ENCODE measurements around the gene RAB28. TPM values are rescaled to one million over a fixed set of nuclear protein-coding genes. Genes with fewer than 3 reads are reported as not detected.

RAB28 gene
- total RNA-seq, 3 donors from 2014 or later (not counting 1 experiment from before 2014, with no cell fraction given): 10.2 to 13.1 (median 12.9) TPM

GRCh38 chr4:13386405-13387107, 97.6 kb downstream of the RAB28 start:
- intact Hi-C loops (cut with micrococcal nuclease): no loop called here
- Mint-ChIP-seq H3K4me1 (peaks cover 18 to 41% of the 10 kb centered on the region in 2 donors), H3K27me3 (ENCODE audit: low read depth in 2 of 2) (no peaks in the 10 kb centered on the region), H3K27ac (no peak overlapping the region), H3K36me3 (no peaks in the 10 kb centered on the region), H3K4me3 (no peak overlapping the region), H3K9me3 (peaks cover 0 to 2% of the 10 kb centered on the region in 2 donors)
- DNase-seq (no peak), ATAC-seq (no peak)
- TF ChIP-seq CTCF (IDR thresholded peaks at IDR 0.05): no peak
- H3K27me3 ChIP-seq (ENCODE audit: control insufficient read depth, insufficient read depth, low read length): no peaks in the 10 kb centered on the region
- no peaks in the 10 kb centered on the region for H3K36me3 ChIP-seq (ENCODE audit: control insufficient read depth, insufficient read depth, low read length)
- peaks cover 6% of the 10 kb centered on the region for H3K9me3 ChIP-seq (ENCODE audit: control insufficient read depth, insufficient read depth, low read length)
- no peaks in the 10 kb centered on the region for H3K4me1 ChIP-seq (ENCODE audit: control insufficient read depth, insufficient read depth, low read length)
- no peak overlapping the region for H3K4me3 ChIP-seq (ENCODE audit: low read length)
- no peak overlapping the region for H3K27ac ChIP-seq (ENCODE audit: low read length)

- H3K4me1 Mint-ChIP-seq: peaks cover 18 to 35% of the 10 kb centered on the region in 2 donors
- 98% methylated on average over 7 of the region's 7 CpGs for WGBS (ENCODE audit: insufficient coverage)
- H3K27me3 Mint-ChIP-seq (ENCODE audit: low read depth in 2 of 2): no peaks in the 10 kb centered on the region
- no peak overlapping the region for H3K27ac ChIP-seq (ENCODE audit: low read length)
- no peak for TF ChIP-seq CTCF (IDR thresholded peaks at IDR 0.05)
- no peaks in the 10 kb centered on the region for H3K4me1 ChIP-seq (ENCODE audit: control insufficient read depth, insufficient read depth, low read length)
- H3K27me3 ChIP-seq (ENCODE audit: control insufficient read depth, insufficient read depth, low read length): no peaks in the 10 kb centered on the region
- intact Hi-C loops (cut with micrococcal nuclease): no loop called here
- no peak overlapping the region for H3K4me3 Mint-ChIP-seq
- H3K9me3 Mint-ChIP-seq: peaks cover 0 to 2% of the 10 kb centered on the region in 2 donors
- no peaks in the 10 kb centered on the region for H3K36me3 Mint-ChIP-seq
- ATAC-seq: no peak
- H3K36me3 ChIP-seq (ENCODE audit: control insufficient read depth, insufficient read depth, low read length): no peaks in the 10 kb centered on the region
- H3K9me3 ChIP-seq (ENCODE audit: control insufficient read depth, insufficient read depth, low read length): peaks cover 6% of the 10 kb centered on the region
- H3K4me3 ChIP-seq (ENCODE audit: low read length): no peak overlapping the region
- DNase-seq: no peak
- no peak overlapping the region for H3K27ac Mint-ChIP-seq
Measured at GRCh38 chr4:13384055-13384454, 100.1 kb downstream of the RAB28 start.

GRCh38 chr4:13378973-13379759, 105.0 kb downstream of the RAB28 start:
- Histone ChIP-seq H3K27me3 (ENCODE audit: control insufficient read depth, insufficient read depth, low read length) (no peaks in the 10 kb centered on the region), H3K9me3 (ENCODE audit: control insufficient read depth, insufficient read depth, low read length) (peaks cover 4% of the 10 kb centered on the region), H3K36me3 (ENCODE audit: control insufficient read depth, insufficient read depth, low read length) (peaks cover 4% of the 10 kb centered on the region), H3K4me1 (ENCODE audit: control insufficient read depth, insufficient read depth, low read length) (no peaks in the 10 kb centered on the region), H3K4me3 (ENCODE audit: low read length) (no peak overlapping the region), H3K27ac (ENCODE audit: low read length) (no peak overlapping the region)
- H3K4me3 Mint-ChIP-seq: no peak overlapping the region
- no peaks in the 10 kb centered on the region for H3K27me3 Mint-ChIP-seq (ENCODE audit: low read depth in 2 of 2)
- H3K27ac Mint-ChIP-seq: no peak overlapping the region
- DNase-seq (no peak), ATAC-seq (no peak)
- WGBS (ENCODE audit: insufficient coverage): 95% methylated on average over 9 of the region's 9 CpGs
- no peaks in the 10 kb centered on the region for H3K9me3 Mint-ChIP-seq
- H3K4me1 Mint-ChIP-seq: no peaks in the 10 kb centered on the region
- intact Hi-C loops (cut with micrococcal nuclease): no loop called here
- TF ChIP-seq CTCF (IDR thresholded peaks at IDR 0.05): no peak
- no peaks in the 10 kb centered on the region for H3K36me3 Mint-ChIP-seq
